LNCaP clone FGC (cell line): ENCODE data around the gene HMX2.
A peak's percentile ranks its signal among the peaks of the same experiment; 100 is the strongest.

Experiments
- DNase-seq: peaks from one replicate; pipeline ENCODE4 v3.0.0-alpha.2; 2011; ENCODE audit warnings: low read depth
- H3K4me3 ChIP-seq: 2 replicates; pipeline ENCODE4 v1.5.1; 2011; ENCODE audit warnings: mild to moderate bottlenecking, low read depth, low read length, control low read depth
- TF ChIP-seq, protein P1 (sequence below): IDR thresholded peaks from 2 replicates; pipeline ENCODE4 v1.5.1; 2012; ENCODE audit warnings: mild to moderate bottlenecking; ENCODE audit not compliant: control insufficient read depth, insufficient read depth; ENCODE audit errors: extremely low read depth

HMX2 gene

DNA sequence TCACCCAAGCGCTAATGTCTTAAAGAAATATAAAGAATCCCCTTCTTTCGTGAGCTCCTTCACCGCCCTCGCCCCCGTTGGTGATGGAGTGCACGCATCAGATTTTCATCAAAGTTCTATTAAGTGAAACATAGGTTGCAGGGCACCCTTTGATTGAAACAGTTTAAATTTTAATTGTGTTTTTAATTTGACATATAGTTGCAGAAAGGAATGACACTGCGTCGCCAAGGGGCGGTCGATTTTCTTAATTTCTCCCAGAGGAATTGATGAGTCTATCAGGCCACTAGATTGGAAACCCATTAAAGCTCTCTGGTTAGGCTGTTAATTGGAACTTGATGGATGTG lies 4.1 kb upstream of the HMX2 start:
- no peak overlapping the region for H3K4me3 ChIP-seq
- TF ChIP-seq, protein P1, sequence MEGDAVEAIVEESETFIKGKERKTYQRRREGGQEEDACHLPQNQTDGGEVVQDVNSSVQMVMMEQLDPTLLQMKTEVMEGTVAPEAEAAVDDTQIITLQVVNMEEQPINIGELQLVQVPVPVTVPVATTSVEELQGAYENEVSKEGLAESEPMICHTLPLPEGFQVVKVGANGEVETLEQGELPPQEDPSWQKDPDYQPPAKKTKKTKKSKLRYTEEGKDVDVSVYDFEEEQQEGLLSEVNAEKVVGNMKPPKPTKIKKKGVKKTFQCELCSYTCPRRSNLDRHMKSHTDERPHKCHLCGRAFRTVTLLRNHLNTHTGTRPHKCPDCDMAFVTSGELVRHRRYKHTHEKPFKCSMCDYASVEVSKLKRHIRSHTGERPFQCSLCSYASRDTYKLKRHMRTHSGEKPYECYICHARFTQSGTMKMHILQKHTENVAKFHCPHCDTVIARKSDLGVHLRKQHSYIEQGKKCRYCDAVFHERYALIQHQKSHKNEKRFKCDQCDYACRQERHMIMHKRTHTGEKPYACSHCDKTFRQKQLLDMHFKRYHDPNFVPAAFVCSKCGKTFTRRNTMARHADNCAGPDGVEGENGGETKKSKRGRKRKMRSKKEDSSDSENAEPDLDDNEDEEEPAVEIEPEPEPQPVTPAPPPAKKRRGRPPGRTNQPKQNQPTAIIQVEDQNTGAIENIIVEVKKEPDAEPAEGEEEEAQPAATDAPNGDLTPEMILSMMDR = no peak
- no peak for DNase-seq

DNA sequence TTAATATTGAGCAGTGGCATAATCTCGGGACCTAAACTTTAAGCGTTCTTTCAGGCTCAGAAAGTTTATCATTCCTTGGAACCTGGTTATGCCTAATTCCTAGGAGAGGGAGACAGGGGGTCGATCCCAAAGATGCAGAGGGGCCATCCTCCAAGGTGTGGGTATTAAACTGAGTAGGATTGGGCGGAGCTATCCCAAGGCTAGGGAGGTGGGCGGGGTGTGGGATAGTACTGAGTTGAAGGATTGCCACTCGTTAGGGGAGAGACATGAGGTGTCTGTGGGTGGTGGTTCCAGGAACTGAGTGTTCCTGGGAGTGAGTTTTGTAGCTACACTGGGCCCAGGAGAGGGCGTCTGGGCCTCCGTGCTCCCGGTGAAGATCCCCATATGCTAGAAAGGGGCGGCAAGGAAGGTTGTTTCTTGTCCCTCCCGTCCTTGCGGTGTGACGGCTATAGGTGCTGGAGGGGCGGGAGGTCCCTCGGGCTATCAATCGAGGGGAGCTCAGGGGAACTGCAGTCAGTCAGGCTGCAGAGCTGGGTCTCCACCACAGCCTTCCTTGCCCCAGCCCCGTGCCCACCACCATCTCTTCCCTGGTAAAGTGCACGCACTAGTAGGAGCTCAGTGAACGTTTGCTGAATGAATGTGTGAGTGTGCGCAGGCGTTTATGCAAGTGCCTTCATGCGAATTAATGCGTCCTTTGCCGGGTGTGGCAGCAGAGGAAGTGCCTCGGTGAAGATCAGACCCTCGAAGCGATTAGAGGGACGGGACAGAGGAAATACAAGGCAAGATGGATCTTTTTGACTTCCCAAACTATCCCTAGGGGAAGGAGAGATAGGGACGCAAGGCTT lies 3.0 kb upstream of the HMX2 start:
- DNase-seq = no peak
- TF ChIP-seq, protein P1 = peak; percentile 59
- no peak overlapping the region for H3K4me3 ChIP-seq

DNA sequence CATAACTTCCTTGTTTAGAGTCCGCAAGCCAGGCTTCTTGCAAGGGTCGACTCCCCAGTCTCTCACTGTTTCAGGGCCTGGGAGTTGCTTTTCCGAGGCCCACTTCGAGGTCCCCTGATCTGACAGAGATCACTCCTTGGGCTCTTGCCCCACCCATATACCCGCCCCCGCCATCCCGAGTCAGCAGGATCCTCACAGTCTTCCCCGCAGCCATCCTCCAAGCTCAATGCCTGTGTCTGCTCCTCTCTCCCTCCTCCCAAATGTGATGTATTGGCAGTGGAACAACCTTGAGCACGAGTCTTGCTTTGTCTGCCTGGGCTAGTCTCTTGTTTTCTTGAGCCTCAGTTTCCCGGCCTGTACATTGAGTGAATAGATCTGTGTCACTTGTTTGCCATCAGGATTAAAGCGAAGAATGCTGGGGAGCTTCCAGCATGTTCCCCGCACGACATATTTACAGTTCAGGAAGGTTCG lies 2.4 kb upstream of the HMX2 start:
- no peak overlapping the region for H3K4me3 ChIP-seq
- TF ChIP-seq, protein P1 = no peak
- DNase-seq = no peak

DNA sequence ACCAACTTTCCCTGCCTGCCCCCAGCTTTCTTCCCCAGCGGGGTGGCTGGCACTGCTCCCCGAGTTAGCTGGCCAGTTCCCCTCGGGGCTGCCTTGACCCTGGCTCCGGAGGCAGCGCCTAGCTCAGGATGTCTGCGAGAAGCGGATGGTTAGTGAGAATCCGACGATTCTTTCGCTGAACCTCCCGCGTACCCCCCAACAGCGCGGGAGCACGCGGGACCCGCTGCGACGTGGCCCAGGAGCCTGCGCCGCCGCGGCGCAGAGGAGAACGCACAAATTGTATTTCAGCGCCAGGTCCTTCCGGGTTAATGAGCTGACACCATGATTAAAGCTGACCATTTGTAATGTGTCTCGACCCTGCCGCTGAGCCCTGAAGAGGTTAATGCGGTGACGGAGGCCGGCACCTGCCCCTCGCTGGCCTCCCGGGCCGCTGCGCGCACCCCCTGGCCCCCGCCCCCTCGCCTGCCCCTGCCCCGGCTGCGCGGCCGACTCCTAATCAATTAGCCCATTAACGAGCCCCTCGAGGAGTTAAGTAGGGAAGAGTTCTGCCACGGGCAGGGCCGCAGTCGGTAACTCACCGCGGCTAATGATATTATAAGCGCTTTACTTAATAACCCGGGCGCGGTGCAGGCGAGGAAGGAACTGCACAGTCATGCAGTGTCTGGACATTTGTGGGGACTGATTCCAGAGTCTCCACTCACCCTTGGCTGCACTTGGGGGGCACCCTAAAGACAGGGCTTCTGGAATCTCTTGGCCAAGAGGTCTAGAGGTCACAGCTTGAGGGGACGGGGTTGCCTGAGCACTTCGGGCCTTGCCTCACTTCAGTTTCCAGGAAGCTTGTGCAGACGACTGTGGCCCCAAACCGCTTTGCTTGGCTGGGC lies 1.7 kb upstream of the HMX2 start:
- TF ChIP-seq, protein P1 = no peak

DNA sequence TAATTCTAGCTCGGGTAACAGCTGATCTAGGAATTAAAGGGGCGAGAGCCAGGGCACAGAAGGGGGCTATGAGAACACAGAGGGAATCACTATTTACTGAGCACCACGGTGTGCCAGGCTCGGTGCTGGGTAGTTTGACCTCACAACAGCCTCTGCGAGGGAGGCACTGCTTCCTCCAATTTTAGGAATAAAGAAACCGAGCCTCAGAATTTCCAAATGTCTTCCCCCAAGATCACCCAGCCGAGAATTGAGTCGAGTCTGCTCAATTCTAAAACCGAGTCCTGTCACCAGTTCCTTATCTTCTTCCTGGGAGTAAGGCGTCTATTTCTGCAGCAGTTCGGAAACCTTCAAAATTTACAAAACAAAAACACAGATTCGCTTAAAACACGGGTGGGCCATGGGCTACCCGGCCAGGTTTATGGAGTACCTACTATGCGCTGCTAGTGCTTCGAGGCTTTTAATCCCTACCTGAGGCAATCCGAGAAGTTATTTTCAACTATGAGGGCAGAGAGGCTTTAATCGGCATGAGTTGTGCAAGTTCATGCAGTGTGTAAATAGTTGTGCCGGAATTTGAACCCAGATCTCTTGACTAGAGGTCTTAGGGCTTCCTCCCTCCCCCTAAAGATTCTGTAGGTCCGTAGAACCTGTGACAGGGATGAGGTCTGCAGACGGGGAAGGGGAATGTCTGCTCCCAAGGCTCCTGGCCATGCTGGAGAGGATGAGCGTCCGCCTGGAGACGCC lies 872 bp upstream of the HMX2 start:
- no peak overlapping the region for H3K4me3 ChIP-seq
- no peak for DNase-seq
- TF ChIP-seq, protein P1 = no peak

More for the DNA sequence above, 1.7 kb upstream of the HMX2 start:
- DNase-seq = no peak
- H3K4me3 ChIP-seq = no peak overlapping the region

DNA sequence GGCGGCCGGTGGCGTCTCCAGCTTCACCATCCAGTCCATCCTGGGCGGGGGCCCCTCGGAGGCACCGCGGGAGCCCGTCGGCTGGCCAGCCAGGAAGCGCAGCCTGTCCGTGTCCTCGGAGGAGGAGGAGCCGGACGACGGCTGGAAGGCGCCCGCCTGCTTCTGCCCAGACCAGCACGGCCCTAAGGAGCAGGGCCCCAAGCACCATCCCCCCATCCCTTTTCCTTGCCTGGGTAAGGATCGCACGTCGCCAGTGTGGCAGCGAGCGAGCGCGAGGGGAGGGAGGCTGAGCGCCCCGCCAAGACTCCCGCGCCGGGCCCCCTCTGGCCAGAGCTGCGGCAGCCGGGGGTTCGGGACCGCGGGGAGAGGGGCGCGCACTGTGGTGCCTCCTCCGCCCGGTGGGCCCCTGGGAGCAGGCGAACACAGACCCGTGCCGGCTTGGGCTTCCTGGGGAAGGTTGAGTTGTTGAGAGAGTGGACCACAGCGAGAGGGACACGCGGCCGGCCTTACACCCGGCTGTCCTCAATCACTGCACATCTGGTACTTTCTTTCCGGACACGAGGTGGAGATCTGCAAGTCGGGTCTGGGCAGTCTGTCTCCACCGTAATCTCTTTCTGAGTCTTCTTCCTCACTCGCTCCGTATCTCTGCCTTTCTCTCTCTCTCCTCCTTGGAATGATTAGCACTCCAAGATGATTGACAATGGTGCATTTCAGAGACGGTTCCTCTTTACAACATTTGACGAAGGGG lies 652 bp downstream of the HMX2 start:
- TF ChIP-seq, protein P1 = no peak
- no peak for DNase-seq
- H3K4me3 ChIP-seq = no peak overlapping the region
